ENCODE measurements around the gene ASPG.

- TF ChIP-seq CTCF (IDR thresholded peaks at IDR 0.05) (no peak), MYBL2 (CRISPR knock-in tag; IDR thresholded peaks at IDR 0.05) (no peak), USF2 (CRISPR knock-in tag; IDR thresholded peaks at IDR 0.05) (no peak), JUN (CRISPR knock-in tag; IDR thresholded peaks at IDR 0.05) (no peak), SP1 (CRISPR knock-in tag; conservative IDR thresholded peaks at IDR 0.05) (no peak), SMAD3 (CRISPR knock-in tag; IDR thresholded peaks at IDR 0.05; ENCODE audit: borderline replicate concordance) (no peak), CBFB (CRISPR knock-in tag; IDR thresholded peaks at IDR 0.05; ENCODE audit: low read depth) (no peak), FOXP4 (CRISPR knock-in tag; IDR thresholded peaks at IDR 0.05) (no peak), ATF6 (CRISPR knock-in tag; IDR thresholded peaks at IDR 0.05) (no peak)
These were observed 9.9 kb upstream of the ASPG start for GRCh38 chr14:104075530-104076151.
